GM19397 (cell line): Measurements from ENCODE around the gene ARL6IP6.
A peak's percentile ranks its signal among the peaks of the same experiment; 100 is the strongest.

Source experiments
- ATAC-seq: cut with Tn5 transposase; IDR thresholded peaks from one replicate; pipeline ENCODE4 v1.9.1; 2021; ENCODE audit warnings: mild to moderate bottlenecking, moderate library complexity; ENCODE audit not compliant: unreplicated experiment

Gene ARL6IP6

DNA sequence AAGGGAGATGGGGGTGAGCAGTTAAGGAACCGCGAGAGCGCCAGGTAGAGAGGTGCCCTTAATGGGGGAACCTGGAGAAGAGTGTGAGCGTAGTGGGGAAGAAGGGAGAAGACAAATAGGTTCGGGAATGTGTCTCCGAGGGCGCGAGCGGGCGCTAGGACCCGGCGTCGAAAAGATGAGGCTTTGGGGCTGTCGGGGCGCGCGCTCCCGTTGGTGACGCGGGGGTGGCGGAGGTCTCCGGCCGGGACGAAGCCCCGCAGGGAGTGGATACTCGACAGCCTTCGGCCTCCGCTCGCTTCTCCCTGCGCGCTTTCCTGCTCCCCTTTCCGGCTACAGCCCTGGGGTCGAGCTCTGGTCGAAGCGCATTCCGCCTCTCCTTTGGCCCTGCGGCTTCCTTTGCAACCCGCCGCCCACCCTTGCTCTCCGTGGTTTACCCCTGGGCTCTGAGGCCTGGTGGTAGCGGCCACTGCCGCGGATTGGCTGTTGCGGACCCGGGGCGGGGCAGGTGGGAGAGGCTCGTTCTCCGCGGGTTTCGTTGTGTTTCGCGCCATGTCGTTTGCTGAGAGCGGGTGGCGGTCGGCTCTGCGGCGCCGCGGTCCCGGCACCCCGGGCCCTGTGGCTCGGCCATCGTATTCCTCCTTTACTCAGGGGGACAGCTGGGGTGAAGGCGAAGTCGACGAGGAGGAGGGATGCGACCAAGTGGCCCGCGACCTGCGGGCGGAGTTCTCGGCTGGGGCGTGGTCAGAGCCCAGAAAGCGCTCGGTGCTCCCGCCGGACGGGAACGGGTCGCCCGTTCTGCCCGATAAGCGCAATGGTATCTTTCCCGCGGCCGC lies at the start of gene ARL6IP6:
Gene ARL6IP6, plus strand, starts transcription at position 545 of the 833 bp plus-strand sequence. Its CDS starts 5 bp downstream, at position 550.
- peak; percentile 72 for ATAC-seq

DNA sequence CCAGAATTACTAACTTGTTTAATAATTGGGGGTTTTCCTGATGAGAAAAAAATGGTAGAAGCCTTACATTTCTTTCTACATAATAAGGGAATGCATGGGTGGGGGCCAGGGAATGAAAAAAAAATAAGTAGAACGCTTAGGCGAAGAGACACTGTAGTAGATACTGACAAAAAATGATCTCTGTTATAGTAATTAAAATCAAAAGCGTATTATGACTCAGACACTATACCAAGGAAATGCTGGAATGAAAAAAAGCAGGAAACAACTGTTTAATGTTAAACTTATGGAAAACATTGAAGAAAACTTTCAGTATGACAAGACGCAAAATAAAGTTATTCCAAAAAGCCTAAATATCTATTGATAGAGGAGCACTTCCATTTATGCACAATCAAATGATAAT lies 44.1 kb upstream of the ARL6IP6 start:
- no peak for ATAC-seq

DNA sequence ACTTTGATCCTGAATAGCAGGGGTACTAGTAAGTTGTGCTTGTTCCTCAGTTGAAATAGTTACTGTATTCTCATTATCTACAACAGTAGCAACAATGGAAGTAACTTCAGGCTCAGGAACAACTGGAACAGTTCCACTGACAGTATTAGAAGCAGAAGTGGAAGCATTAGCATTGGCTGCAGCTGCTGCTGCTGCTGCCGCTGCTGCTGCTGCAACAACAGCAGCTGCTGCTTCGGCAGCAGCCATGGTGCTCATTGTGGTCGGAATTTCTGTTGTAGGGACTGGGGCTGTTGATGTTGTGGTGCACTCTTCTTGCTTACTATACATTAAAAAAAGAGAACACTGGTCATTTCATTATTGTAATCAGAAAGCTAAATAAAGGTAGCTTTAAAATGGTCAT lies 42.0 kb upstream of the ARL6IP6 start:
- ATAC-seq = no peak

- no peak for ATAC-seq
Observed at GRCh38 chr2:152678808-152679207, 39.6 kb upstream of the ARL6IP6 start.

- ATAC-seq = no peak
Observed at GRCh38 chr2:152682663-152683062, 35.8 kb upstream of the ARL6IP6 start.

DNA sequence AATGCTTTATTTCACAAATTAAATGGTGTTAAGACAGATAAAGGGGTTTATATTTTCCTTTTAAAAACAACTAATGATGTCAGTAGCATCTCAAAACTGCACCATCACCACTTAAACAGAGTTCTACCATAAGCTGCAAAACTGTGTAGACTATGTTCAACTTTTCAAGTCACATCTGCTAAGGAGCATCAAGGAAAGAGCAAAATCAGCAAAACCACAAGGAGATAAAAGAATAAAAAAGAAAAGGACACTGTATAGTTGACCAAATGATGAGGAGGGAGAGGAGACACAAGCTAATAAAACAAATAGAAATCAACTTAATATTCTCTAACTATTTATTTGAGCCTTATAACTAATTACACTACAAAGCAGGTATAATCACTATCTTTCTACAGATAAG lies 35.0 kb upstream of the ARL6IP6 start:
- ATAC-seq = no peak

DNA sequence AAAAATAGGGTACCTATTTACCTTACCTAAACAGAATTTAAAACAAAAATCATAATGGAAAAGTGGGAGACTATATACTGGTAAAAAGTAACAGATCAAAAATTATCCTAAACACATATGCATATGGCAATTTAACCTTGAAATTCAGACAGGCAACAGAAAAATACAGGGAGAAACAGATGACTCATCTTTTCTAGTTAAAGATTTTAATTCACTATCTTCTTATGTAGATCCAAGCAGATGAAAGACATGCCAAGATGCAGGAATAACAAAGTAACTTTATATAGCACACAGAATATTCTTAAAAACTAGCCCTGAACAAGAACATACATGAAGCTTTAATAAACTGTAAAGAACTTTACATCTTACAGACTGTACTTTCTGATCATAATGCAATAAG lies 32.1 kb upstream of the ARL6IP6 start:
- no peak for ATAC-seq

DNA sequence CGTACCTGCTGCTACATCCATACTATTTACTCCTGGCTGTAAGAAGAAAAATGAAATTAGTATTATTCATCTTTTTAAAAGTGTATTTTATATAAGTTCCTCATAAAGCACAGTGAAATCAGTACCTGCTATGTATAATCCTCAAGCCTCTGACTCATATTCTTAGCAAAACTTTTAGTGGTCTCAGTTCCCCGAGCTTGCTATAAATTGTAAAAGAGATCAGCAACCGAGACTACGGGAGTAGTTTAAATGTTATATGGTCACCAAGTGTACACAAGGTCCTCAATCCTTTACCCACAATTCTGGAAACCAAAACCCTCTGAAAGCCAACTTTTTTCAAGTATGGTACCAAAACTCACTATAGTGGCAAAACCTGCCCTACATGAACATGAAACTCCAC lies 25.4 kb upstream of the ARL6IP6 start:
- peak; percentile 69 for ATAC-seq

DNA sequence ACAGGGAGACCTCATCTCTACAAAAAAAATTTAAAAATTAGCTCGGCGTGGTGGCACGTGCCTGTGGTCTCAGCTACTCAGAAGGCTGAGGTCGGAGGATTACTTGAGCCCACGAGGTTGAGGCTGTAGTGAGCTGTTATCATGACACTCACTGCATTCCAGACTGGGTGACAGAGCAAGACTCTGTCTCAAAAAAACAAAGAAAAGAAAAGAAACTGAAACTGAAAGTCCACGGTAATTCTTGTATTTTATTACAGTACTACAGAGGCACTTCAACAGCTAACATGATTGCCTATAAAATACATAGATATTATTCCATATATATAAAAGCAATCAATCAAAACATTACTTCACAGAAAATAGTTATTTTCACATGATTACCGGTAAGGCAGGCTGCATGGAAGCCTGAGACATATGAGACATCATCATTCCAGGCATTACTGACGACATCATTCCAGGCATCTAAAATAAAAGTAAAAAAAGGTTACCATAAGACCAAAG lies 24.2 kb upstream of the ARL6IP6 start:
- ATAC-seq = peak; percentile 63

GRCh38 chr2:152695763-152696162 lies 22.7 kb upstream of the ARL6IP6 start:
- no peak for ATAC-seq

DNA sequence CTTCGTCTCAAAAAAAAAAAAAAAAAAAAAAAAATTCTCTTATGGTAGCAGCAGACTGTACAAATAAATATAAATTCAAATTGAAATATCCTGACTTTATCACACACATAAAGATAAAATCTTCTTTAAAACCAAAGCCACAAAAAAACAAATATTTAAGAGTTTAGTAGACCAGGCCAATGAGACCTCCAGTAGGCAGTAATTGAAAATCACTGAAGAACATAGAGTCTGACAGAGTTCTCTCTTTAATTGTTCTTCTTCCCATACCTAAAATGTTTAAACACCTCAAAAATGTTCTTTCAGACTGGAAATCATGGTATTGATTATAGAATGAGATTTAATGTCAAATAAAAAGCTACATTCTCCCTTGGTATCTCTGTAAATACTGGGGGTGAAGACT lies 21.9 kb upstream of the ARL6IP6 start:
- no peak for ATAC-seq

GRCh38 chr2:152701198-152701597 lies 17.2 kb upstream of the ARL6IP6 start:
- ATAC-seq = no peak

GRCh38 chr2:152706477-152707021 lies 11.9 kb upstream of the ARL6IP6 start:
- no peak for ATAC-seq

DNA sequence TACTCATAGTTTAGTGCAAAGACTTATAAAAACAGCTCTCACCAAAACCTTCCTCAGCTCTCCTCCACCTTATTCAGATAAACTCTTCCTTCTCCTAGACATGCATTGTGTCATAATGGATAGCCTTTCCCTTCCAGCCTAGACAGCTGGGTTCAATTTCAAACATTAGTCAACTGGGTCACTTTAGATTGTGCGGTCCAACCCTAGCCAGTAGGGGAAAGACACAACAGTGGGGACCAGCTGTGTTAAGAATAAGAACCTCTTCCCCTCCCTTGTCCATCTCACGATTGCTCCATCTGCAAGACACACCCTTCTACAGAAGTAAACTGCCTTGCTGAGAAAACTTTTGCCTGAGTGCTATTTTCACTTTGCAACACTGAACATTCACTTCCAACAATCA lies 9.7 kb upstream of the ARL6IP6 start:
- ATAC-seq = no peak

- ATAC-seq = no peak
Observed at GRCh38 chr2:152710713-152711112, 7.7 kb upstream of the ARL6IP6 start.

GRCh38 chr2:152715112-152715511 lies 3.3 kb upstream of the ARL6IP6 start:
- no peak for ATAC-seq

GRCh38 chr2:152715854-152716428 lies 2.5 kb upstream of the ARL6IP6 start:
- ATAC-seq = no peak

GRCh38 chr2:152716805-152717227 lies 1.6 kb upstream of the ARL6IP6 start:
- ATAC-seq = no peak

DNA sequence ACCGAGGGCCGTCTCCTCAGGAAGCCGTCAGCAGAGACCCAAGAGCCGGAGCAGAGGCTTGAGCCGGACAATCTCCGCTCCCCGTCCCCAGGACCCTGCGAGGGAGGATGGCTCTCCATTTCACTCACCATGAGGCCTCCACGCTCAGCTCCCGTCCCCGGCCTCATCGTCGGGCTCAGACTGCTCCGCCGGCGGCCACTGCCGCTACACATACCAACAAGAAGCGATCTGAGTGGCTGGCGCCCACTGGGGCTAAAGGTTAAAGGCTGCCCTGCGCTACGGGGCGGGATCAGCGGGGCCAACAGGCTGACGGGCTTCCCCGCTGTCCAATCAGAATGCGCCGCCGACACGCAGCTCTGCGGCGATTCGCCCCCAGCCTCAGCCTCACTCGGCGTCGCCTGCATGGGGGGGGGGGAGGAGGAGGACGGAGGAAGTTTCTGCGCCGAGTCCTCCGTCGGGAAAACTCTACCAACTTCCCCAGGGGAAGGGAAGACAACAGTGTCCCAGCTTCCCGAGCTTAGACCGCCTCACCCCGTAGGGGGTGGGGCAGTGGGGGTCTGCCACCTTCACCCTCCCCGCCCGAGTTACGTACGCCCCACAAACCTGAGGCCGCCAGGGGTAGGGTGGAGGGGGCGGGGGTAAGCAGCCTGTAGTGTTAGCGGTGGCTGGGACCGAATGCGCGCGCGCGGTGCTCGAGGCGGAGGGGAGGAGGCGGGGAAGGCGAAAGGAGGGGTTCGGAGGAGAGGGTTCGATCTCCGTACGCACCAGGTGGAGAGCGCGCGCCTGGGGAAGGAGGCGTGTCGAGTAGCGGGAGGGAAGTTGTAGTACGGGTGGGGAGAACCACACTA lies 968 bp upstream of the ARL6IP6 start, which contains the start of gene PRPF40A:
Gene PRPF40A, minus strand, starts transcription at position 234 of the 848 bp plus-strand sequence. Its CDS starts 22 bp downstream, at position 212.
- ATAC-seq = peak; percentile 68

- ATAC-seq = peak; percentile 20
Observed at GRCh38 chr2:152718909-152719645, 657 bp downstream of the ARL6IP6 start.
